ENCODE data around the gene TARS1.

The TARS1 gene

DNA sequence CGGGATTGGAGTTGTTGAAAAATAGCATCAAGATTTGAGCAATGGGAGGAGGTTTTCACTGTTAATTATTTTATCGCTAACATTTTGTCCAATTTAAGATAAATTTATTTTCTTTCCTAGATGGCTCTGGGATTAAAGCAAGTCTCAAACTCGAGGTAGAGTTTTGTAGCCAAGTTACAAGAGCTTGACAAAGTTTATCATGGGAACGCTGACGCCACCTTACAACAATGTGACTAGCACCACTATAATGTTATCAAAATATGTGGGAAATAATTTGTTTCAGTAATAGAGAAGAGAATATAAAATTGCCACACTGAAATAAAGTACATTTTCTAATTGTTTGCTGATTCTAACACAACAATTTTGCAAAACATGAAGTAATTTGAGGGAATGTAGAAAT, 19.8 kb upstream of the TARS1 start:
- TF ChIP-seq, protein P1, sequence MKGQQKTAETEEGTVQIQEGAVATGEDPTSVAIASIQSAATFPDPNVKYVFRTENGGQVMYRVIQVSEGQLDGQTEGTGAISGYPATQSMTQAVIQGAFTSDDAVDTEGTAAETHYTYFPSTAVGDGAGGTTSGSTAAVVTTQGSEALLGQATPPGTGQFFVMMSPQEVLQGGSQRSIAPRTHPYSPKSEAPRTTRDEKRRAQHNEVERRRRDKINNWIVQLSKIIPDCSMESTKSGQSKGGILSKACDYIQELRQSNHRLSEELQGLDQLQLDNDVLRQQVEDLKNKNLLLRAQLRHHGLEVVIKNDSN (IDR thresholded peaks at IDR 0.05), result no peak
- TF ChIP-seq TEAD4 (IDR thresholded peaks at IDR 0.05) (no peak), CEBPB (IDR thresholded peaks at IDR 0.05) (no peak), FOXM1 (IDR thresholded peaks at IDR 0.05; ENCODE audit: borderline replicate concordance, low read depth) (no peak), TAF1 (IDR thresholded peaks at IDR 0.05; ENCODE audit: low read depth) (no peak), NFIC (IDR thresholded peaks at IDR 0.05) (no peak), EP300 (IDR thresholded peaks at IDR 0.05; ENCODE audit: borderline replicate concordance) (no peak), RAD21 (IDR thresholded peaks at IDR 0.05; ENCODE audit: low read depth) (no peak), YY1 (IDR thresholded peaks at IDR 0.05; ENCODE audit: low read depth) (no peak), EGR1 (IDR thresholded peaks at IDR 0.05) (no peak), TCF12 (IDR thresholded peaks at IDR 0.05; ENCODE audit: low read depth) (no peak), ZBTB7A (IDR thresholded peaks at IDR 0.05; ENCODE audit: low read depth) (no peak), CREB1 (IDR thresholded peaks at IDR 0.05; ENCODE audit: low read depth) (no peak)
- TF ChIP-seq, protein P2, sequence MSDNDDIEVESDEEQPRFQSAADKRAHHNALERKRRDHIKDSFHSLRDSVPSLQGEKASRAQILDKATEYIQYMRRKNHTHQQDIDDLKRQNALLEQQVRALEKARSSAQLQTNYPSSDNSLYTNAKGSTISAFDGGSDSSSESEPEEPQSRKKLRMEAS (IDR thresholded peaks at IDR 0.05), result no peak
- TF ChIP-seq, protein P3, sequence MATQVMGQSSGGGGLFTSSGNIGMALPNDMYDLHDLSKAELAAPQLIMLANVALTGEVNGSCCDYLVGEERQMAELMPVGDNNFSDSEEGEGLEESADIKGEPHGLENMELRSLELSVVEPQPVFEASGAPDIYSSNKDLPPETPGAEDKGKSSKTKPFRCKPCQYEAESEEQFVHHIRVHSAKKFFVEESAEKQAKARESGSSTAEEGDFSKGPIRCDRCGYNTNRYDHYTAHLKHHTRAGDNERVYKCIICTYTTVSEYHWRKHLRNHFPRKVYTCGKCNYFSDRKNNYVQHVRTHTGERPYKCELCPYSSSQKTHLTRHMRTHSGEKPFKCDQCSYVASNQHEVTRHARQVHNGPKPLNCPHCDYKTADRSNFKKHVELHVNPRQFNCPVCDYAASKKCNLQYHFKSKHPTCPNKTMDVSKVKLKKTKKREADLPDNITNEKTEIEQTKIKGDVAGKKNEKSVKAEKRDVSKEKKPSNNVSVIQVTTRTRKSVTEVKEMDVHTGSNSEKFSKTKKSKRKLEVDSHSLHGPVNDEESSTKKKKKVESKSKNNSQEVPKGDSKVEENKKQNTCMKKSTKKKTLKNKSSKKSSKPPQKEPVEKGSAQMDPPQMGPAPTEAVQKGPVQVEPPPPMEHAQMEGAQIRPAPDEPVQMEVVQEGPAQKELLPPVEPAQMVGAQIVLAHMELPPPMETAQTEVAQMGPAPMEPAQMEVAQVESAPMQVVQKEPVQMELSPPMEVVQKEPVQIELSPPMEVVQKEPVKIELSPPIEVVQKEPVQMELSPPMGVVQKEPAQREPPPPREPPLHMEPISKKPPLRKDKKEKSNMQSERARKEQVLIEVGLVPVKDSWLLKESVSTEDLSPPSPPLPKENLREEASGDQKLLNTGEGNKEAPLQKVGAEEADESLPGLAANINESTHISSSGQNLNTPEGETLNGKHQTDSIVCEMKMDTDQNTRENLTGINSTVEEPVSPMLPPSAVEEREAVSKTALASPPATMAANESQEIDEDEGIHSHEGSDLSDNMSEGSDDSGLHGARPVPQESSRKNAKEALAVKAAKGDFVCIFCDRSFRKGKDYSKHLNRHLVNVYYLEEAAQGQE (IDR thresholded peaks at IDR 0.05; ENCODE audit: low read depth), result no peak

DNA sequence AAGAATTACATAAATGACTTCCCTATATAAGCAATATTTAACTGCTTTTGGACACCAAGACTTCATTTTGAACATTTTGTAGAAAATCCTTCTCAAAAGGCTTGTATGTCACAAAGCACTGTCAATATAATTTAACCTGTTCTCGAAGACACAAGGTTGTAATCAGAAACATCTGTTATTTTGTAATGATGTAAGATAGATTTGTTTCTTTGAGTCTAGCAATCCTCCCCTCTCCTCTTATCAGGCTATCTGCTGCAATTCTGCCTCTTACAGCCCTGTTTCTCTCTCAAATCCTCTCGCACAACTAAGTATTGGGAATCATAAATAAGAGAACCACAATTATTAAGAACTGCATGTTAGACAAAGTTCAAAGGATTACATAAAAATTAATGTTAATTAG, 18.6 kb upstream of the TARS1 start:
- TF ChIP-seq EGR1 (IDR thresholded peaks at IDR 0.05) (no peak), RAD21 (IDR thresholded peaks at IDR 0.05; ENCODE audit: low read depth) (no peak), ZBTB7A (IDR thresholded peaks at IDR 0.05; ENCODE audit: low read depth) (no peak), TAF1 (IDR thresholded peaks at IDR 0.05; ENCODE audit: low read depth) (no peak), CREB1 (IDR thresholded peaks at IDR 0.05; ENCODE audit: low read depth) (no peak), YY1 (IDR thresholded peaks at IDR 0.05; ENCODE audit: low read depth) (no peak), CEBPB (IDR thresholded peaks at IDR 0.05) (no peak), NFIC (IDR thresholded peaks at IDR 0.05) (no peak), TEAD4 (IDR thresholded peaks at IDR 0.05) (no peak), TCF12 (IDR thresholded peaks at IDR 0.05; ENCODE audit: low read depth) (no peak), EP300 (IDR thresholded peaks at IDR 0.05; ENCODE audit: borderline replicate concordance) (no peak), FOXM1 (IDR thresholded peaks at IDR 0.05; ENCODE audit: borderline replicate concordance, low read depth) (no peak)
- TF ChIP-seq, protein P2 (IDR thresholded peaks at IDR 0.05), result no peak
- TF ChIP-seq, protein P3 (IDR thresholded peaks at IDR 0.05; ENCODE audit: low read depth), result no peak
- TF ChIP-seq, protein P1 (IDR thresholded peaks at IDR 0.05), result no peak

DNA sequence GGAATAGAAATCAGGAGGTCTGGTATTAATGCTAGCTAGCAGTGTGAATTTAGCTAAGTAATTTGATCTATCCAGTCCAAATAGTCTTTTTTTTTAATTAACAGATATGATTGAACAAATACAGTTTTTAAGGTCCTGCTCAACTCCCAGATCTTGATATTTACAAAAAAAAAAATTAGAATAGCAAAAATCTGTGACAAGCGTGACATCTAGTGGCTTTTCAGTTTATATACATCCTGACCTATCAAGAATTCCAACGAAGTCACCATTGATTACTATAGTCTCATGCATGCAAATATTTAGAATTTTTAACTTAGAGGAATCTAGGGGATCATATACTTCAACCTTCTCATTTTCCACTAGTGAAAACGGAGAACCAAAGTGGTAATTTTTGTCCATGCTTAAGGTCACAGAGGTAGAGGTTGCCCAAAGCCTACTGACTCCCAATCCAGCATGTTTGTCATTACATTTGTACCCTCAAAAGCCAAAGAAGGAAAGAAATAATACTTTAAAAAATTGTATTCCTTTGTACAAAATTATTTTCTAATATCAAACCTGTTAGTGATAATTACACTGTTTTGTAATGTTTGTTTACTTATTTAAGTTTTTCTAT, 17.6 kb upstream of the TARS1 start:
- no peak for TF ChIP-seq CEBPB (IDR thresholded peaks at IDR 0.05)
- peak; percentile 59 for TF ChIP-seq RAD21 (IDR thresholded peaks at IDR 0.05; ENCODE audit: low read depth)
- TF ChIP-seq NFIC (IDR thresholded peaks at IDR 0.05), result no peak

DNA sequence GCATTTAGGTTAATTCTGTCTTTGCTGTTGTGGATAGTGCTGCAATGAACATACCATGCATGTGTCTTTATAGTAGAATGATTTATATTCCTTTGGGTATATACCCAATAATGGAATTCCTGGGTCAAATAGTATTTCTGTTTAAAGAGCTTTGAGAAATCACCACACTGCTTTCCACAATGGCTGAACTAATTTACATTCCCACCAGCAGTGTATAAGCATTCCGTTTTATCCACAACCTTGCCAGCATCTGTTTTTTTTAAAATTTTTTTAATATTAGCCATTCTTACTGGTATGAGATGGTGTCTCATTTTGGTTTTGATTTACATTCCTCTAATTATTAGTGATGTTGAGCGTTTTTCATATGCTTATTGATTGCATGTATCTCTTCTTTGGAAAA, 15.5 kb upstream of the TARS1 start:
- no peak for TF ChIP-seq FOXM1 (IDR thresholded peaks at IDR 0.05; ENCODE audit: borderline replicate concordance, low read depth)
- no peak for TF ChIP-seq ZBTB7A (IDR thresholded peaks at IDR 0.05; ENCODE audit: low read depth)
- TF ChIP-seq TEAD4 (IDR thresholded peaks at IDR 0.05), result no peak
- no peak for TF ChIP-seq EGR1 (IDR thresholded peaks at IDR 0.05)
- no peak for TF ChIP-seq TAF1 (IDR thresholded peaks at IDR 0.05; ENCODE audit: low read depth)
- no peak for TF ChIP-seq CEBPB (IDR thresholded peaks at IDR 0.05)
- no peak for TF ChIP-seq CREB1 (IDR thresholded peaks at IDR 0.05; ENCODE audit: low read depth)
- TF ChIP-seq TCF12 (IDR thresholded peaks at IDR 0.05; ENCODE audit: low read depth), result no peak
- TF ChIP-seq NFIC (IDR thresholded peaks at IDR 0.05), result no peak
- TF ChIP-seq, protein P1 (IDR thresholded peaks at IDR 0.05), result no peak
- no peak for TF ChIP-seq RAD21 (IDR thresholded peaks at IDR 0.05; ENCODE audit: low read depth)
- TF ChIP-seq, protein P3 (IDR thresholded peaks at IDR 0.05; ENCODE audit: low read depth), result no peak
- TF ChIP-seq, protein P2 (IDR thresholded peaks at IDR 0.05), result no peak
- TF ChIP-seq YY1 (IDR thresholded peaks at IDR 0.05; ENCODE audit: low read depth), result no peak
- TF ChIP-seq EP300 (IDR thresholded peaks at IDR 0.05; ENCODE audit: borderline replicate concordance), result no peak
